ENCODE data around the gene RGS13. TPM values are rescaled to one million over a fixed set of nuclear protein-coding genes. Genes with fewer than 3 reads are reported as not detected.

RGS13 gene
- total RNA-seq = 1 to 10 TPM in 1 of 2 donors, under 1 TPM in 1; 0.56 to 1.1 TPM

GRCh38 chr1:192635939-192636338, at the start of gene RGS13:
Gene RGS13, plus strand, starts transcription at chr1:192636147. Its CDS starts 8,188 bp downstream, at chr1:192644335.
- Histone ChIP-seq H3K36me3 (no peaks in the 10 kb centered on the region), H3K4me3 (no peak within 1 kb of the TSS), H3K4me1 (ENCODE audit: control insufficient read depth in 1 of 2, low read depth in 2 of 2) (no peaks in the 10 kb centered on the region), H3K27ac (no peak within 1 kb of the TSS), H3K9me3 (no peaks in the 10 kb centered on the region), H3K27me3 (replicated peaks; ENCODE audit: insufficient read depth) (no peaks in the 10 kb centered on the region)
- DNase-seq (ENCODE audit: low spot score) (no peak), ATAC-seq (ENCODE audit: insufficient number of reproducible peaks, low FRiP score, low read depth) (no peak)
- TF ChIP-seq CTCF (IDR thresholded peaks at IDR 0.05) = no peak

- ATAC-seq (ENCODE audit: insufficient number of reproducible peaks, low FRiP score, low read depth) = no peak
- Histone ChIP-seq H3K36me3 (no peaks in the 10 kb centered on the region), H3K27me3 (replicated peaks; ENCODE audit: insufficient read depth) (no peaks in the 10 kb centered on the region), H3K4me3 (no peak overlapping the region), H3K9me3 (no peaks in the 10 kb centered on the region), H3K27ac (no peak overlapping the region), H3K4me1 (ENCODE audit: control insufficient read depth in 1 of 2, low read depth in 2 of 2) (no peaks in the 10 kb centered on the region)
- no peak for TF ChIP-seq CTCF (IDR thresholded peaks at IDR 0.05)
- DNase-seq (ENCODE audit: low spot score) = no peak
Measured at GRCh38 chr1:192587386-192588266, 48.3 kb upstream of the RGS13 start.

- Histone ChIP-seq H3K4me3 (no peak overlapping the region), H3K27me3 (replicated peaks; ENCODE audit: insufficient read depth) (no peaks in the 10 kb centered on the region), H3K27ac (no peak overlapping the region), H3K36me3 (no peaks in the 10 kb centered on the region), H3K9me3 (no peaks in the 10 kb centered on the region), H3K4me1 (ENCODE audit: control insufficient read depth in 1 of 2, low read depth in 2 of 2) (no peaks in the 10 kb centered on the region)
- DNase-seq (ENCODE audit: low spot score) (no peak), ATAC-seq (ENCODE audit: insufficient number of reproducible peaks, low FRiP score, low read depth) (no peak)
- TF ChIP-seq CTCF (IDR thresholded peaks at IDR 0.05) = no peak
Measured at GRCh38 chr1:192588546-192588945, 47.4 kb upstream of the RGS13 start.

- no peak for TF ChIP-seq CTCF (IDR thresholded peaks at IDR 0.05)
- Histone ChIP-seq H3K27me3 (replicated peaks; ENCODE audit: insufficient read depth) (no peaks in the 10 kb centered on the region), H3K9me3 (no peaks in the 10 kb centered on the region), H3K27ac (no peak overlapping the region), H3K4me1 (ENCODE audit: control insufficient read depth in 1 of 2, low read depth in 2 of 2) (no peaks in the 10 kb centered on the region), H3K4me3 (no peak overlapping the region), H3K36me3 (no peaks in the 10 kb centered on the region)
- DNase-seq (ENCODE audit: low spot score) = no peak
- no peak for ATAC-seq (ENCODE audit: insufficient number of reproducible peaks, low FRiP score, low read depth)
Measured at GRCh38 chr1:192589813-192590212, 46.1 kb upstream of the RGS13 start.

GRCh38 chr1:192592517-192592916, 43.4 kb upstream of the RGS13 start:
- H3K27me3 ChIP-seq (replicated peaks; ENCODE audit: insufficient read depth) = no peaks in the 10 kb centered on the region
- TF ChIP-seq CTCF (IDR thresholded peaks at IDR 0.05) = no peak
- H3K36me3 ChIP-seq = no peaks in the 10 kb centered on the region
- no peak overlapping the region for H3K4me3 ChIP-seq
- no peaks in the 10 kb centered on the region for H3K9me3 ChIP-seq
- H3K27ac ChIP-seq = no peak overlapping the region
- DNase-seq (ENCODE audit: low spot score) = no peak
- H3K4me1 ChIP-seq (ENCODE audit: control insufficient read depth in 1 of 2, low read depth in 2 of 2) = no peaks in the 10 kb centered on the region
- ATAC-seq (ENCODE audit: insufficient number of reproducible peaks, low FRiP score, low read depth) = no peak
